ENCODE measurements around the gene CA5B.
"Not testable (repeated sequence)": the region's sequence is repeated elsewhere in the genome, so short reads cannot be mapped to it uniquely, and the experiment has no call there.

The CA5B gene

GRCh38 chrX:15737959-15738902, at the start of gene CA5B:
Gene CA5B, plus strand, starts transcription at chrX:15738270. Its CDS starts 11,754 bp downstream, at chrX:15750024.
- DNase-seq (ENCODE audit: low read depth in 2 of 2): peak; percentile 85 to 92

GRCh38 chrX:15694941-15695451, 43.1 kb upstream of the CA5B start:
- no peak for DNase-seq (ENCODE audit: low read depth in 2 of 2)

- DNase-seq (ENCODE audit: low read depth in 2 of 2): no peak
Measured at GRCh38 chrX:15696516-15696915, 41.6 kb upstream of the CA5B start.

- no peak for DNase-seq (ENCODE audit: low read depth in 2 of 2)
Measured at GRCh38 chrX:15702488-15703371, 35.3 kb upstream of the CA5B start.

GRCh38 chrX:15703809-15704208, 34.3 kb upstream of the CA5B start:
- not testable (repeated sequence) for DNase-seq (ENCODE audit: low read depth in 2 of 2)

GRCh38 chrX:15704273-15704672, 33.8 kb upstream of the CA5B start:
- not testable (repeated sequence) for DNase-seq (ENCODE audit: low read depth in 2 of 2)

GRCh38 chrX:15714529-15714928, 23.5 kb upstream of the CA5B start:
- DNase-seq (ENCODE audit: low read depth in 2 of 2): no peak

- DNase-seq (ENCODE audit: low read depth in 2 of 2): no peak
Measured at GRCh38 chrX:15718283-15718970, 19.6 kb upstream of the CA5B start.

- no peak for DNase-seq (ENCODE audit: low read depth in 2 of 2)
Measured at GRCh38 chrX:15719324-15719968, 18.6 kb upstream of the CA5B start.

- no peak for DNase-seq (ENCODE audit: low read depth in 2 of 2)
Measured at GRCh38 chrX:15721911-15722310, 16.2 kb upstream of the CA5B start.

- DNase-seq (ENCODE audit: low read depth in 2 of 2): no peak
Measured at GRCh38 chrX:15723887-15724517, 14.1 kb upstream of the CA5B start.

GRCh38 chrX:15724911-15725310, 13.2 kb upstream of the CA5B start:
- no peak for DNase-seq (ENCODE audit: low read depth in 2 of 2)

- not testable (repeated sequence) for DNase-seq (ENCODE audit: low read depth in 2 of 2)
Measured at GRCh38 chrX:15731368-15731767, 6.7 kb upstream of the CA5B start.

GRCh38 chrX:15737190-15737958, 696 bp upstream of the CA5B start:
- no peak for DNase-seq (ENCODE audit: low read depth in 2 of 2)

GRCh38 chrX:15739886-15740285, 1.8 kb downstream of the CA5B start:
- DNase-seq (ENCODE audit: low read depth in 2 of 2): no peak

GRCh38 chrX:15744181-15744867, 6.3 kb downstream of the CA5B start:
- no peak for DNase-seq (ENCODE audit: low read depth in 2 of 2)

- DNase-seq (ENCODE audit: low read depth in 2 of 2): no peak
Measured at GRCh38 chrX:15745179-15745578, 7.1 kb downstream of the CA5B start.

GRCh38 chrX:15746651-15747050, 8.6 kb downstream of the CA5B start:
- DNase-seq (ENCODE audit: low read depth in 2 of 2): not testable (repeated sequence)

- no peak for DNase-seq (ENCODE audit: low read depth in 2 of 2)
Measured at GRCh38 chrX:15747626-15748173, 9.6 kb downstream of the CA5B start.

All from stimulated activated CD4-positive, alpha-beta T cell treated with anti-CD3 and anti-CD28 coated beads, Interleukin-12 subunit alpha, Interleukin-12 subunit beta, amount 100 ng/mL, for 24 hours (primary cell).